GM21360 (cell line): ENCODE data around the gene ITIH4.
A peak's percentile ranks its signal among the peaks of the same experiment; 100 is the strongest.

Experiments used
- ATAC-seq: cut with Tn5 transposase; IDR thresholded peaks from one replicate; pipeline ENCODE4 v1.9.1; 2021; ENCODE audit warnings: mild to moderate bottlenecking, moderate library complexity; ENCODE audit not compliant: unreplicated experiment

ITIH4 gene

DNA sequence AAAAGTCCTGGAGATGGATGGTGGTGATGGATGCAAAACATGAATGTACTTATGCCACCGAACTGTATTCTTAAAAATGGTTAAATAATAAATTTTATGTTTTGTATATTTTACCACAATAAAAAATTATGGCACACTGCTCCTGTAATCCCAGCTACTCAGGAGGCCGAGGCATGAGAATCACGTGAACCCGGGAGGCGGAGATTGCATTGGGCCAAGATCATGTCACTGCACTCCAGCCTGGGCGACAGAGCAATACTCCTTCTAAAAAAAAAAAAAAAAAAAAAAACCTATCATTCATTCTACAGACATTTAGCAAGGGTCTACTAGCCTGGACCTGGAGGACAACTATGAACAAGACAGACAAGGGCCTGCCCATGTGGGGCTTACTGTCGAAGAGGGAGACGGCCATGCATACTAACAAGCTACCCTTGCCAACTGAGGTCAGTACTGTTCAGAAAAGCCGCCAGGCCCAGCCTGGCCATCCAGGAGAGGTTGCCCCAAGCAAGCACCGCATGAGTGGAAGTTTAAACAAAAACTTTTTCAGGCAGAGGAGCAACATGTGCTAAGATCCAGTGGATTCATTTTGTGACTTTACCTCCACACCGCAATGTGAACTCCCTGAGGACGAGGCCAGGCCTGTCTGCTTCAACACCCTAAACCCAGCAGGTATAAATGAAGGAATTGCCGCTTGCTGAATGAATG is 57.0 kb downstream of the ITIH4 start:
- no peak for ATAC-seq

DNA sequence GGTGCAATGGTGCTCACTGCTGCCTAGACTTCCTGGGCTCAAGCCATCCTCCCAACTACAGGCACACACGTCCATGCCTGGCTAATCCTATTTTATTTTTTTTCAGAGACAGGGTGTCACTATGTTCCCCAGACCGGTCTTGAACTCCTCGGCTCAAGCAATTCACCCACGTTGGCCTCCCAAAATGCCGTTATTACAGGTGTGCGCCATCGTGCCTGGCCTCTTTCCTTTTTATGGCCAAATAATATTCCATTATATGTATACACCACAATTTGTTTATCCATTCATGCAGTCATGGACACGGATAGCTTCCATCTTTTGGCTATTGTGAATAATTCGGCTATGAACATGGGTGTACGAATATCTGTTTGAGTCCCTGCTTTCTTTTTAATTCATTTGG is 58.8 kb downstream of the ITIH4 start:
- ATAC-seq: no peak

DNA sequence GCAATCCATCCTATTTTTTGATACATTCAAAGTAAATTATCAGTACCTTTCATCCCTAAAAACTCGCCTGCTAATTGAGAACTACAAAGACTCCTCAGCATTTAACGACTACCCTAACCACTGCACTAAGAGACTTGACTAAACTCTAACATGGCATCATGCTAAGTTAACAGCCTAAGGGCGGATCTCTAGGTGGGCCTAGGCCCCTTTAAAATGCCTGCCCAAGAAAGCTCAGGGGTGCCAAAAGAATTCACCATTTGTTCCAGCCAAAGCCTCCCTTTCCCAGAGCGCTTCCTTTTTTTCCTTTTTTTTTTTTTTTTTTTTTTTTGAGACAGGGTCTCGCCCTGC is 59.2 kb downstream of the ITIH4 start:
- ATAC-seq: no peak

DNA sequence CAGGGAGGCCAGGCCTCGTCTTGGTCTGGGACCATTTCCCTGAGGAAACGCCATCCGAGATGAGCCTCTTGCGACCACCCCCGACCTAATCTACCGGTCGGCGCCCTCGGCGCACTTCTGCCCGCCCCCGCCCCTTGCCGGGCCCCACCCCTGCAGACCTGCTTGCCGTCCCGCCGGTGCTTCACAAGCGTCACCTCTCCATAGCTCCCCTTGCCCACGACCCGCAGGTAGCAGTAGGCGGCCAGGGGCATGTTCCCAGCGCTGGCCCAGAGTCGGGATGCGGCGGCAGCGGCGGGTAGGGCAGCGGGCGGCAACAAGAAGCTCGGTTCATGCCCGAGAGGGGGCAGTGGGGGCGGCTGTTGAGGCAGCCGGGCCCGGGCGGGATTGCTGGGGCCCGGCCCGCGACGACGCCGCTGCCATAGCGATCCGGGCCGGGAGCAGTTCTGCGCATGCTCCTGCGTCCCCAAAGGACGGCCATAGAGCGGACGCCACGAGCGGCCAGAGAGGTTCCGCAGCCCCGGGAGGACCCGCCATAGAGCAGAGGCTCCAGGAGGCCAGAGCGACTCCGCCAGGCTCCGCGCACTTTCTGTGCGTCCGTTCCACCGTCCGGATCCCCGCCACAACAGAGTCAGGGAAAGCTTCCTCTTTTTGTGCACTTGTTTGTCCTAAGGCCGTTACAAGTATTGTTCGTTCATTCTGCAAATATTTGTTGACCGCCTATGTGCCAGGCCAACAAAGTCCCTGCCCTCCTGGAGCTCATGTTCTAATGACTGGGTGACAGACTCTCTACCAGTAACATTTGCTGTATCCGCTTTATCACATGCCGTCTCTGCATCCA is 59.8 kb downstream of the ITIH4 start, which contains the start of gene NEK4:
NEK4 (minus strand) TSS at position 445 of the 838 bp plus-strand sequence; CDS start at position 251, 194 bp downstream.
- peak; percentile 83 for ATAC-seq

DNA sequence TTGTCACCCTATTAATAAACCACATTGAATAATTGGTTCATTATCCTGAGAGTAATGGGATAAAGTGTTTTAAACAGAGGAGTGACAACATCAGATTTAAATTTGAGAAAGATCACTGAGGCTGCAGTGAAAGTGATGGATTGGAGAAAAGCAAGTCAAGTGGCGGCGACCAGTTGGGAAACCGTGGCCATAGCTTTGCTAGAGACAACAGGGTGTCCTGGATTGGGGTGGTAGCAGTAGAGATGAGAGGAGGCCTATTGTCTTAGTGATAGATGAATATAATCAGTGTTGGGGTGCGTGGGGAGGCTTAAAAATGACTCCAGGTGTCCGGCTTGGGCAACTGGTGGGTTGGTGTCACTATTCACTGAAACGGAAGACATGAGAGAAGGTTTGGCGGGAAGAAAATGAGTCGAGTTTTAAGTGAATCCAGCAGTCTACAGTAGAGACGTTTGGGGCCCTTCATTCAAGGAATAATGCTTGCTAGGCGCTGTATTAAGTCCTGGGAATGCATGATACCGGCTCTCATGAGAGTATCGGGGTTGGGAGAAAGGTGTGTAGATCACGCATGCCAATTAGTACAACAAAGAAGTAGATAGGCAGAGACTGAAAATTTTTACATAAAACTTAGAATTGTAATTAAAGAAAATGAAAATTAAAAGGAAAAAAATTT is 60.6 kb downstream of the ITIH4 start:
- ATAC-seq: no peak

DNA sequence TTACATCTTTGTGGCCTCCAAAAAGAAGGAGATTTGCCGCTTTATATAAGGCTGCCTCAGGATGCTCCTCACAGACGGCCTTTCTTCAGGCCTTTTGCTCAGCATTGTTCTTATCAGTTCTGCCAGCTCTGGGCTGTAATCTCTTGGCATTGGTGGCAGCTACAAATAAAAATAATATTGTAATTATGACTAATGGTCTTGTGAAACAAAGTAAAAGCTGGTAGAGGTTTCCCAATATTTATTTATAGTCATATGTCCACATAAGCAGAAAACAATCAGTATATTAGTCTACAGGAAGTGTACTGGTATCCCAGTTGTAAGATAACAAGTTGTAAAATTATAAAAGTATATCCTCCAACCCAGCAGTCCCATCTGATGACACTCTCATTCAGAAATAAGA is 67.0 kb downstream of the ITIH4 start:
- no peak for ATAC-seq
